Ascending aorta (tissue), 2 donors: ENCODE measurements around the gene ADGRF3. TPM values are rescaled to one million over a fixed set of nuclear protein-coding genes. Genes with fewer than 3 reads are reported as not detected.
"Not testable (repeated sequence)": the region's sequence is repeated elsewhere in the genome, so short reads cannot be mapped to it uniquely, and the experiment has no call there.

Experiments
- DNase-seq, 2 donors: peaks; one replicate each; pipeline ENCODE4 v3.0.0-alpha.2; 2019; ENCODE audit warnings: low spot score in 2 of 2
- H3K27ac ChIP-seq, 2 donors: fragments of 200-600 bp; sonication (generic); one replicate each; pipeline ENCODE4 v1.5.1; 2016 to 2017; ENCODE audit warnings: mild to moderate bottlenecking in 1 of 2
- H3K27me3 ChIP-seq: fragments of 200-600 bp; sonication (generic); one replicate; pipeline ENCODE4 v1.5.1; 2017
- H3K36me3 ChIP-seq, 2 donors: fragments of 200-600 bp; sonication (generic); one replicate each; pipeline ENCODE4 v1.5.1; 2016
- H3K4me1 ChIP-seq, 2 donors: fragments of 200-600 bp; sonication (generic); one replicate each; pipeline ENCODE4 v1.5.1; 2016 to 2017; ENCODE audit warnings: mild to moderate bottlenecking in 1 of 2
- H3K4me3 ChIP-seq, 2 donors: fragments of 200-600 bp; sonication (generic); one replicate each; pipeline ENCODE4 v1.5.1; 2016 to 2017; ENCODE audit warnings: mild to moderate bottlenecking in 1 of 2
- H3K9me3 ChIP-seq, 2 donors: fragments of 200-600 bp; sonication (generic); one replicate each; pipeline ENCODE4 v1.5.1; 2016
- intact Hi-C: fragments of 100-400 bp; cut with DNase I; formaldehyde crosslinking; loops from one replicate; pipeline ENCODE4 v1.15.1; 2023
- total RNA-seq: library from RNA; depleted of rRNA; stranded (reverse); fragments of >200 nt; gene quantifications from one replicate; pipeline ENCODE4 v1.1.0, GENCODE V29; 2016
- TF ChIP-seq, protein P1 (sequence below), 3 experiments: fragments of 200-600 bp in 2 of 3; fragments of 450-650 bp in 1 of 3; sonication (generic) in 2 of 3; IDR thresholded peaks; one replicate each; pipeline ENCODE4 v1.5.1; 2016 to 2019; ENCODE audit warnings: antibody characterized with exemption in 3 of 3, mild to moderate bottlenecking in 1 of 3, moderate library complexity in 1 of 3

Gene ADGRF3
- total RNA-seq, 1 donor from 2014 or later: not detected

DNA sequence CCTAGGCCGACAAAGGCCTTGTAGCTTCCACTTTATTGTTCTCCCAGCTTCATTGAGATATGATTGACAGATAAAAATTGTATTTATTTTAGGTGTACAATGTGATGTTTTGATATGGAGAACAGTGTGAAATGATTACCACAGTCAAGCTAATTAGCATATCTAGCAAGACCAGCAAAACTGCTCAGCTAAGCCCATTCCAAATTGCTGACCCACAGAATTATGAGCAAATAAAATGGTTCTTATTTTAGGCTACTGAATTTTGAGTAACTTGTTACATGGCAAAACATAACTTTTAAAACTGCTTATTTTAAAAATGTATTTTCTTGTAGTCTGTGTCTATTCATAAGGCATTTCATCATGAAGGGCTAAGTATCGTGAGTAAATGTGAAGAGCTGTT, 9.3 kb downstream of the ADGRF3 start:
- intact Hi-C loops: no loop called here
- Histone ChIP-seq H3K27me3 (no peaks in the 10 kb centered on the region), H3K36me3 (no peaks in the 10 kb centered on the region), H3K4me1 (no peaks in the 10 kb centered on the region), H3K4me3 (no peak overlapping the region), H3K9me3 (no peaks in the 10 kb centered on the region), H3K27ac (no peak overlapping the region)
- TF ChIP-seq, protein P1, sequence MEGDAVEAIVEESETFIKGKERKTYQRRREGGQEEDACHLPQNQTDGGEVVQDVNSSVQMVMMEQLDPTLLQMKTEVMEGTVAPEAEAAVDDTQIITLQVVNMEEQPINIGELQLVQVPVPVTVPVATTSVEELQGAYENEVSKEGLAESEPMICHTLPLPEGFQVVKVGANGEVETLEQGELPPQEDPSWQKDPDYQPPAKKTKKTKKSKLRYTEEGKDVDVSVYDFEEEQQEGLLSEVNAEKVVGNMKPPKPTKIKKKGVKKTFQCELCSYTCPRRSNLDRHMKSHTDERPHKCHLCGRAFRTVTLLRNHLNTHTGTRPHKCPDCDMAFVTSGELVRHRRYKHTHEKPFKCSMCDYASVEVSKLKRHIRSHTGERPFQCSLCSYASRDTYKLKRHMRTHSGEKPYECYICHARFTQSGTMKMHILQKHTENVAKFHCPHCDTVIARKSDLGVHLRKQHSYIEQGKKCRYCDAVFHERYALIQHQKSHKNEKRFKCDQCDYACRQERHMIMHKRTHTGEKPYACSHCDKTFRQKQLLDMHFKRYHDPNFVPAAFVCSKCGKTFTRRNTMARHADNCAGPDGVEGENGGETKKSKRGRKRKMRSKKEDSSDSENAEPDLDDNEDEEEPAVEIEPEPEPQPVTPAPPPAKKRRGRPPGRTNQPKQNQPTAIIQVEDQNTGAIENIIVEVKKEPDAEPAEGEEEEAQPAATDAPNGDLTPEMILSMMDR (IDR thresholded peaks at IDR 0.05): no peak
- DNase-seq: no peak

DNA sequence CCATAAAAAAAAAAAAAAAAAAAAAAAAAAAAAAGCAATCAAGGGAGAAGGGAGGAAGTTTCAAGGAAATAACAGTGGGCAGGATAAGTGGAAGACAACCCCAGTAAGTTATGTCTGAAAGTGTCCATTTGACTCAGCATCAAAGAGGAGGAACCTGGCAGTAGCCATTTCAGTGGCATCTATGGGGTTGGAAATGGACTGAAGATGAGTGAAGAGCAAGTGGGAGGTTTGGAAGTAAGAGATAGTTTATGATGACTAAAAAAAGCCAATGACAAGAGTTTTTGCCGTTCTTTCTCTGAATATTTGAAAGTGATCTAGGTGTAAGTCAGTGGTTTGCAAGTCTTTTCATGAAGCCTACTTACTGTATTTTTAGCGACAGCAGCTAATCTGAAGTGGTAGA, 9.9 kb downstream of the ADGRF3 start:
- TF ChIP-seq, protein P1 (IDR thresholded peaks at IDR 0.05): no peak
- Histone ChIP-seq H3K4me3 (no peak overlapping the region), H3K4me1 (no peaks in the 10 kb centered on the region), H3K27me3 (no peaks in the 10 kb centered on the region), H3K36me3 (no peaks in the 10 kb centered on the region), H3K9me3 (no peaks in the 10 kb centered on the region), H3K27ac (no peak overlapping the region)
- intact Hi-C loops: no loop called here
- DNase-seq: no peak

DNA sequence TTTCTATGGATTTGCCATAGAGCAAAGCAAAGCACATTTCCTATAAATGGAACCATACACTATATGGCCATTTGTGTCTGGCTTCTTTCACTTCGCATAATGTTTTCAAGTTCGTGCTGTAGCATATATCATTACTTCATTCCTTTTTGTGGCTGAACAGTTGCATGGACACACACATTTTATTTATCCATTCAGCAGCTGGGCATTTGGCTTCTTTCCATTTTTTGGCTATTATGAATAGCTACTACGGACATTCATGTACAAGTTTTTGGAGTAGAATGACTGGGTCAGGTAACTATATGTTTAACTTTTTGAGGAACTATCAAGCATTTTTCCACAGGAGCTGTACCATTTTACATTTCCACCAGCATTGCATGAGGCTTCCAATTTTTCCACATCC, 11.4 kb downstream of the ADGRF3 start:
- H3K4me3 ChIP-seq: no peak overlapping the region
- DNase-seq: no peak
- TF ChIP-seq, protein P1 (IDR thresholded peaks at IDR 0.05): no peak
- no peaks in the 10 kb centered on the region for H3K27me3 ChIP-seq
- H3K4me1 ChIP-seq: no peaks in the 10 kb centered on the region
- H3K27ac ChIP-seq: no peak overlapping the region
- no peaks in the 10 kb centered on the region for H3K9me3 ChIP-seq
- intact Hi-C loops: no loop called here
- H3K36me3 ChIP-seq: no peaks in the 10 kb centered on the region

DNA sequence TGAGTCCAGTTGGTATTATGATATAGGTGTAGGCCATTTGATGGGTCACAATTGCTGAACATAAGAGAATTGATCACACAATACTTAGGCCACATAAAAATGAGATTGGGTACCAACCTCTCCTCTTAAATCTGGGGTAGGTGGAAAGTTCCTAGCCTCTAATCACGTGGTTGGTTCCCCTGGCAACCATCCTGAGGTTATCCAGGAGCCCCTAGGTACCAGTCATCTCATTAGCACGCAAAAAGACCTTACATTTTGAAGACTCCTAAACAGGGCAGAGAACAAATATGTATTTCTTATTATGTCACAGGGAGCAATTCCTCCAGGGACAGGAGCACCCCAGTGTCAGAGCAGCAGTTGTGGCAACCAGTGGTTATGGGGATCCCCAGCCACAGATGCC, 13.3 kb downstream of the ADGRF3 start:
- intact Hi-C loops: no loop called here
- Histone ChIP-seq H3K27ac (no peak overlapping the region), H3K9me3 (no peaks in the 10 kb centered on the region), H3K4me1 (no peaks in the 10 kb centered on the region), H3K4me3 (no peak overlapping the region), H3K36me3 (no peaks in the 10 kb centered on the region), H3K27me3 (no peaks in the 10 kb centered on the region)
- TF ChIP-seq, protein P1 (IDR thresholded peaks at IDR 0.05): no peak
- no peak for DNase-seq

DNA sequence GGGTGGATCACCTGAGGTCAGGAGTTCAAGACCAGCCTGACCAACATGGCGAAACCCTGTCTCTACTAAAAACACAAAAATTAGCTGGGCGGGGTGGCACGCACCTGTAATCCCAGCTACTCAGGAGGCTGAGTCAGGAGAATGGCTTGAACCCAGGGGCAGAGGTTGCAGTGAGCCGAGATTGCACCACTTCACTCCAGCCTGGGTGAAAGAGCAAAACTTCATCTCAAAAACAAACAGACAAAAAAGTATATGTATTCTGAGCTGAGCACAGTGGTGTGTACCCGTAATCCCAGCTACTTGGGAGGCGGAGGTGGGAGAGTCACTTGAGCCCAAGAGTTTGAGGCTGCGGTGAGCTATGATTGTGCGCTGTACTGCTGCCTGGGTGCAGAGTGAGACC, 15.3 kb downstream of the ADGRF3 start:
- H3K27ac ChIP-seq, H3K4me3 ChIP-seq, H3K36me3 ChIP-seq, H3K9me3 ChIP-seq, H3K27me3 ChIP-seq, DNase-seq, H3K4me1 ChIP-seq: not testable (repeated sequence)
- intact Hi-C loops: loop anchor here (2.0 kb wide), 1 partner anchor 87 kb away; the partner anchor contains the start of genes HADHA and HADHB

DNA sequence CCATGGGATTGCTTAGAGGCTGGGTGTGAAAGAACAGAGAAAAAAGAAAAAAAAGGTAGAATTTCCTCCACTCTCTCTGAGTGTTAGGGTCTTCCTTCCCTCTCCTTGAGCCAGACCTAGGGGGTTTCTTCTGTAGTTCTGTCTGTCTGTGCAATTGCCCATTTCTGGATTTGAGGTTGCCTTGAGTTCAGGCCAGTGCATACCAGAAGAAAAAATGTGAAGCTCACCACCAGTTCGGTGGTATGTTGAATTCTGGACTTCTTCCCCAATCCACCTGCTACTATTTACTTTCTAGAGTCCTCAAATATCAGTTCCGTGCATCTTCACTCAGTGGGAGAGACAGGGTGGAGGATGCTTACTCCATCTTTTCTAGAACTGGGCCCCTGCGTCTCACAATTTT, 16.0 kb downstream of the ADGRF3 start:
- Histone ChIP-seq H3K4me1 (no peaks in the 10 kb centered on the region), H3K9me3 (no peaks in the 10 kb centered on the region), H3K36me3 (no peaks in the 10 kb centered on the region), H3K27ac (no peak overlapping the region), H3K27me3 (no peaks in the 10 kb centered on the region), H3K4me3 (no peak overlapping the region)
- intact Hi-C loops: loop anchor here (1.0 to 2.0 kb wide), 2 partner anchors 86 to 379 kb away; partner anchors contain the start of genes HADHA and HADHB
- TF ChIP-seq, protein P1 (IDR thresholded peaks at IDR 0.05): no peak
- no peak for DNase-seq
